ENCODE results near the gene MTG2.

DNA sequence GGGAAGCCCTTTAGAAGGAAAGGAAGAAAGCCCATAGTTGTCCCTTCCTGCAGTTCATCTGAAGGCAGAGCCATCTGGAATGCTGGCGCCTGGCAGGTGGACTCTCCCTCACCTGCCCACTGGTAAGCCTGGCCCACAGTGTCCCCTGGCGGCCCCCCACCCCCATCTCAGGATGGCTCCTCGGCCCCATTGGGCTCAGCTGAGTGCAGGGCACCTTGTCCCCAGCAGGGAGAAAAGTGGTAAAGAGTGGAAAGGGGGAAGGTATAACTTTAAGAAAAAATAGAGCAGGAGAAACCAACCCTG lies 26.6 kb upstream of the MTG2 start:
- TF ChIP-seq CTCF (IDR thresholded peaks at IDR 0.05) (no peak), SIN3A (IDR thresholded peaks at IDR 0.05; ENCODE audit: borderline replicate concordance, insufficient read depth, low read depth, low read length) (no peak), POLR2AphosphoS5 (IDR thresholded peaks at IDR 0.05; ENCODE audit: low read depth, low read length) (no peak), REST (IDR thresholded peaks at IDR 0.05; ENCODE audit: insufficient read depth in 1 of 2, low read depth in 2 of 2, low read length in 1 of 2) (no peak), TCF7L2 (IDR thresholded peaks at IDR 0.05; ENCODE audit: low read depth, low read length) (no peak)
